Stimulated activated CD8-positive, alpha-beta memory T cell treated with anti-CD3 and anti-CD28 coated beads, Interleukin-12 subunit alpha, Interleukin-12 subunit beta, amount 100 ng/mL, for 24 hours (primary cell): ENCODE measurements around the gene F5.

Experiments
- DNase-seq: peaks from one replicate; pipeline ENCODE4 v3.0.0-alpha.2; 2020; ENCODE audit errors: extremely low read depth

F5 gene

DNA sequence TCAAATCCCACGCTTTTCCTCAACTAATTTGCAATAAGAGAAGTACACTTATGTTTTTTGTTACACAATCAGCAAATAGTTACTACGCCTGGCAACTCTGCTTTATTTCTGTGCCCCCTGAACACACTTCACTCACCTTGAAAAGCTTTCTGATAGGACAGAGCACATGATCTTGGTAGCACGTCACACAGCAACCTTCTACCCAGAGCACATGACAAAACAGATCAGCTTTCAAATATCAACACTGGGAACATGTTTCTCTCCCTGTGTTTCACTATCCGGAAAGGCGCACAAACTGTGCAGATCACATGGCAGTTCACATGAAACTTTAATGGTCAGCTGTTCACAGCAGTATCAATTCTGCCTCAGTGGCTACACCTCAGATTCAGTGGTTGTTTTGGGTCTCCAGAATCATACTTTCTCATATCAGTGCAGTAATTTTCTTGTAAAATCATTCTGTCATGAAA, 102.7 kb downstream of the F5 start:
- no peak for DNase-seq

DNA sequence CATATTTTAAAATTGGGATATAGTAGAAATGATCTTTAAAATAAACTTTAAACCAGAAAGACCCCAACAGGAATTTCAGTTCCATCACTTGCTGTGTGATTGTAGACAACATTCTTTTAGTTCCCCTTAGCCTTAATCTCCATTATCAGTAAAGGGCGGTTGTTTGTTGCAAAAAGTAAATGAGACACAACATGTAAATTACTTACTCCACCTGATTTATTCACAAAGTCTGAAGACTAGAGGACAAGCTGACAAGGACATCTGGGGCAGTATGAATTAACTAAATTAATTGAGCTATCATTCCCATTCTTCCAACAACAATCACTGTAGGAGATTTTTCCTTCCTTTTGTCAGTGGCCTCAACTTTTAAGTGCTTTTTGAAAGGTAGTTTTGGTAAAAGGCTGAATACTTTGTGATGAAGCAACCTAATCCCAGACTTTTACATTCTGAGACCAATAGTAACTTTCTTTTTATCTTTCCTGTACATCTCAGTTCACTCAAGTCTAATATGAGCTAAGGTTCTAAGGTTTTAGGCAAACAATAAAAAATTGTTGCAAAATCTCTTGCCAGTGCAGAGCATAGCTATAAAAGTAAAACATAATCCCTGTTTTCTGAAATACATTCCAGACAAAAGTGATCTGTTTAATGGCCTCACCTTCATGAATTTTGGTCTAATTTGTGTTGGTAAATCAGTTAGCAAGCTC, 106.8 kb downstream of the F5 start:
- DNase-seq, result no peak

DNA sequence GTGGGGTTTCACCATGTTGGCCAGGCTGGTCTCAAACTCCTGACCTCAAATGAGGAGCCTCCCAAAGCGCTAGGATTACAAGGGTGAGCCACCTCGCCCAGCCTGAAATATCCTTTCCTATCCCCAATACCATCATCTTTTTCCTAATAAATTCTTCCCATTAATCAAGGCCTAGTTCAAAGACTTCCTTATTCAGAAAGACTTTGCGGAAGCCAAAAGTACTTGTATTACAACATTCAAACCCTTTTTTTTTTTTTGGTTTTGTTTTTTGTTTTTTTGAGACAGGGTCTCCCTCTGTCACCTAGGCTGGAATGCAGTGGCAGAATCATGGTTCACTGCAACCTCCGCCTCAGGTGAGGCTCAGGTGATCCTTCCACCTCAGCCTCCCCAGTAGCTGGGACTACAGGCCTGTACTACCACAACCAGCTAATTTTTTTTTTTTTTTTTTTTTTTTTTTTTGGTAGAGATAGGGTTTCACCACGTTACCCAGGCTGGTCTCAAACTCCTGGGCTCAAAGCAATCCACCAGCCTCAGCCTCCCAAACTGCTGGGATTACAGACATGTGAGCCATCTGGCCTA, 108.1 kb downstream of the F5 start:
- no peak for DNase-seq

DNA sequence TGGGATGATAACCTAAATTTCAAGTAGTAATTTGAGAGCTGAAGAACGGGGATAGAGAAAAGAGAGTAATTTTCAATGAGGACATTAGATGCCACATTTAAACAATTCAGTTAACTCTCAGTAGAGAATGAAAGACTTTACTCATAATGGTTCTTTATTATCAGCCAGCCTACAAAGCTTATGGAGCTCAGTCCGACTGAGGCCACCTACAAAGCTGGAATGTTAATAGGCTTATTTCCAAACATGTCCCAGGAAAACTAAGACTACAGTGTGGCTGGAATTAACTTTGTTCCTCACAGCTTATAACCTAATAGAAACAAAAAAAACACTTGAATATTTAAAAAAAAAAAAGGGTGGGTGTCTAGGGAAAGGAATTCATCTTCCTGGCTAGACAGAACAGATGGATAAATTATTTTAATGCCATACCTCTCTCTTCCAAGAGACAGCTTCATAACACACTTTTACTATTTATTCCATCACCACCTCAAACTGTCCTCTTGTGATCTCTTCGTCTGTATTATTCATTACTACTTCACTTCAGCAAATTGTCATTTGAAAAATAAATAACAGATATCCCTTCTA, 110.4 kb downstream of the F5 start:
- no peak for DNase-seq

DNA sequence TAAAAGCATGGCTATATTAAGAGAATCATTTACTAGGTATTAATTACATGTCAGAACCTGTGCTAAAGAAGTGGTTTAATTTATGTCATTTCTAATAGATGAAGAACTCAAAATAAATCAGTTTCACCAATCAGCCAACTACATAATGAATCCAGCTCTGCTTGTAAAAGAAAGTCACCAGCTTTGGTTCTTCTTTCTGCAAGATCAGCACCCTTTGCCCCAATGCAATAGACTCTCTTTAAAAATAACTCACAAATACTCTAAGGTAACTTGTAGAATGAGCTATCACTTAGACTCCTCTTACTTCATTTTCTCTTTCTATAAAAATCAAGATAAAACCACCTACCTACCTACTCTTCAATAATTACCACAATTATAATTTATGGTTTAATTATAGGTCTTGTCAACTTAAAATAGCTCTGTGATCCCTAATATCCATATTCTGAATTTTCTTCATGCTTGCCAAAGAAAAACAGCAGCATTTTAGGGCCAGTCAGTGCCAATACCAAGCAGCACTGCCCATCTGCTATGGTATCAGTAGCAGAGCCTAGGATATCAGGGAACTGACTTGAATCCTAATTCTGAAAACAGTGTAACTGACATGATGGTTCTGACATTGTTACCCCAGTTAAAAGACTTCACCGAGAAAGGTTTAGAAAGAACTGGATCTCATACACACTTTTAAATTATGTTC, 111.8 kb downstream of the F5 start:
- DNase-seq, result no peak

DNA sequence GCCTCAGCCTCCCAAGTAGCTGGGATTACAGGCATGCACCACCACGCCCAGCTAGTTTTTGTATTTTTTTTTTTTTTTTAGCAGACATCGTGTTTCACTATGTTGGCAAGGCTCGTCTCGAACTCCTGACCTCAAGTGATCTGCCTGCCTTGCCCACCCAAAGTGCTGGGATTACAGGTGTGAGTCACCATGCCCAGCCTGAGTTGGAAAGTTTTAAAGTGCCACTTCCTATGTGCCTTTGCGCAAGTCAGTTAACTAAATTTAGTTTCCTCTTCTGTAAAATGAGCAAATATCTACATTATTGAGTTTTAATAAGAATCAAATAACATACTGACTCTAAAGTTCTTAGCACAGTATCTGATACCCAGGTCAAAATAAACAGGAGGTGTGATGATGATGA, 112.9 kb downstream of the F5 start:
- DNase-seq, result no peak

DNA sequence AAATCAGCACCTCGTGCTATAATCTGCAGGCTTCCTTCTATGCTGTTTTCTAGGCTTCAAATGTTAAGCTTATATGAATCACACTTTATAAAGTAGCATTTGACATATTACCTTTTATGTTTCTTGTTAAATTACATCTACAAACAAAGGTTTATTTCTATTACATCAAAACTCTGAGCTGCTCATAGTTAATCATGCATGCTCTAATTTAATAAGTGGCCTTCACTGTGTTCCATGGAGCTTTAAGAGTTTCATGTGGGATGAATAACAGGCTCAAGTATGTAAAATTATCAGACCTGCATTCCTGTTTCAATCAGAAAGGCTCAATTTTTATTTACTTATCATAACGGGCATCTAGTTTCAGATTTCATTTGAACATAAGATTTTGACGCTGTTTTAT, 113.5 kb downstream of the F5 start:
- DNase-seq, result no peak

DNA sequence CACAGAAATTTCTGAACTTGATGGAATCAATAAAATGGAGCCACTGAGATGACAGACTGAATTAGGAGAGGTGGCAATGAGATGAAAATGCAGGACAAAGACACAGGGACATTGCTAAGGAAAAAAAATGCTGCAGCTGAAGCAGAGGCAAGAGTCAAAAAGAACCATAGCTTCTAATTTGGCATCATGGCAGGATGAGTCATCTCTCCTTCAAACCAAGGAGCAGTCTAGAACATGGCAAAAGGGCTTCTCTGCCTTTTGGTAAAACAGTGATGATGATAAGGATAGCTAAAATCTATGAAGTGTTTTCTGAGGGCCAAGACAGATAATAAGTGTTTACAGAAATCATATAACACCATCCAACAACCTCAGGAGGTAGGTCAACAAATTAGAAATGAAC, 117.3 kb downstream of the F5 start:
- no peak for DNase-seq

DNA sequence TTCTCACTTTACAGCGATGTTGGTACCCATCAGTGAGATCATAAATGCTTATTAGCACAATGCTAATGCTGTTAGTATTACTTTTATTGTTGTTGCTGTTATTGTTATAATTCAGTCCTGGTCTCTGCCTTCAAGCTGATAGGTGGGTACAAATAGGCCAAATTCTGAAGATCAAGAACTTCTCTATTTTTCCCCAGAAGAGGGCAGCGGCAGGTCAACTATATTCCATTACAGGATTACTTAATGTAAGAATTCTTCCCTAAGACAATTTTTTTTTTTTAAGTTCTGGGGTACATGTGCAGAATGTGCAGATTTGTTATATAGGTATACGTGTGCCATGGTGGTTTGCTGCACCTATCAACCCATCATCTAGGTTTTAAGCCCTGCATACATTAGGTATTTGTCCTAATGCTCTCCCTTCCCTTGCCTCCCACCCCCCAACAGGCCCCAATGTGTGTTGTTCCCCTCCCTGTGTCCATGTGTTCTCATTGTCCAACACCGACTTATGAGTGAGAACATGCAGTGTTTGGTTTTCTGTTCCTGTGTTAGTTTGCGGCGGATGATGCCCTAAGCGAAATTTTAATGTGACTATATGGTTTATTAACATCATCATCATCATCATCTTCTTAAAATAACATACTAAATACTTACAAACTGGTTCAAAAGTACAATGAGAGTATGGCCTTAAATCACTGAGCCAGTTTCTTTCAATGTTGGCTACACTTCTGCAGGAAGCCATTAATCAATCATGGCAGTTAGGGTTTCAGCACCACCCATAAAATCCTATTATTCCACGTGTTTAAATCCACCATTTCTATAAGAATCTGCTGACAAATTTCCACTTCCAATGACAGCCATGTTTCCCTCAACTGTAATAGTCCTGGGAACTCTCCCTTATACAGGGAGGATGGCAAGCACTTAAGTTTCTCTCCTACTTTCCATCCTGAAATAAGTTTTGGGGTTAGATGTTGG, 119.7 kb downstream of the F5 start:
- DNase-seq, result no peak

DNA sequence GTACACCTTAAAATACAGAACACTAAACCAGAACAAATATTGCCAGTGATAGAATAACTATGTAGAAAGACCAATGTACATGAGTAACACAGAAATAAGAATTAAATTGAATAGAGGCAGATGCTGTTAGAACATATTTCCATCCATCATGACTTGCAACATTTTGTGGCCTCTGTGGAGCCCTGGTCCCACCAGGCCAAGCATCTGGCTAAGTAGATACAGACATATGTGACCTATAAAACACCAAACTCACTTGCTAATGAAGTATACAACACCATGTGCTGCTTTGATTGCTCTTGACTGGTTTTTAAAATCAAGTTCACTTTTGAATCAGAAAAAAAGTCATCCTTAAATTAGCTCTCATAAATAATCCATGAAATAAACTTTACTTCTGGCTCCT, 121.0 kb downstream of the F5 start:
- DNase-seq, result no peak
